ENCODE data around the gene C11orf65.

GRCh38 chr11:108403052-108403451 is 64.3 kb downstream of the C11orf65 start:
- TF ChIP-seq ZNF274 (IDR thresholded peaks at IDR 0.05; ENCODE audit: low read depth, low read length) (no peak), YY1 (IDR thresholded peaks at IDR 0.05; ENCODE audit: insufficient read depth, insufficient read length) (no peak), SUZ12 (IDR thresholded peaks at IDR 0.05; ENCODE audit: extremely low read depth, insufficient read depth, insufficient read length) (no peak)
